A673 (cell line): ENCODE measurements around the gene PTPN20. TPM values are rescaled to one million over a fixed set of nuclear protein-coding genes. Genes with fewer than 3 reads are reported as not detected.

Experiments
- BruUV-seq: library from RNA; stranded (reverse); fragments of 400-500 nt; replicated peaks from 2 replicates; lab custom pipeline; 2021; lab: Mats Ljungman, UMichigan
- CTCF ChIA-PET: fragments of 300-600 bp; sonication (Branson Sonifier 250); formaldehyde crosslinking; loops from one replicate; lab custom pipeline; 2022; ENCODE audit warnings: antibody characterized with exemption; lab: Charles Lee
- POLR2A ChIA-PET: fragments of 300-600 bp; sonication (Branson Sonifier 250); formaldehyde crosslinking; loops from one replicate; lab custom pipeline; 2022; ENCODE audit warnings: antibody characterized with exemption; ENCODE audit not compliant: low non-redundant PET; lab: Charles Lee
- DNase-seq: peaks from one replicate; pipeline ENCODE4 v3.0.0-alpha.2; 2015; ENCODE audit warnings: low spot score
- H3K27ac ChIP-seq: fragments of 200-600 bp; sonication (generic); 2 replicates; pipeline ENCODE4 v1.5.1; 2016; ENCODE audit warnings: mixed run types, low read depth, mild to moderate bottlenecking, mixed read lengths, antibody characterized with exemption, low read length; ENCODE audit not compliant: poor library complexity, severe bottlenecking
- H3K27me3 ChIP-seq: fragments of 200-600 bp; sonication (generic); replicated peaks from 2 replicates; pipeline ENCODE4 v1.6.1; 2017; ENCODE audit warnings: mixed run types, low read depth, mild to moderate bottlenecking, mixed read lengths, antibody characterized with exemption, low read length; ENCODE audit not compliant: insufficient read depth, poor library complexity
- H3K36me3 ChIP-seq: fragments of 200-600 bp; sonication (generic); 2 replicates; pipeline ENCODE4 v1.6.1; 2016; ENCODE audit warnings: mixed run types, mild to moderate bottlenecking, mixed read lengths, antibody characterized with exemption, low read length; ENCODE audit not compliant: insufficient read depth, poor library complexity, severe bottlenecking
- H3K4me1 ChIP-seq: fragments of 200-600 bp; sonication (generic); 2 replicates; pipeline ENCODE4 v1.6.1; 2017; ENCODE audit warnings: mixed run types, mild to moderate bottlenecking, mixed read lengths, antibody characterized with exemption, low read length; ENCODE audit not compliant: insufficient read depth, poor library complexity, severe bottlenecking
- H3K4me3 ChIP-seq: fragments of 200-600 bp; sonication (generic); 2 replicates; pipeline ENCODE4 v1.5.1; 2016; ENCODE audit warnings: low read depth, mixed run types, mild to moderate bottlenecking, mixed read lengths, low read length; ENCODE audit not compliant: poor library complexity, severe bottlenecking
- H3K9me3 ChIP-seq: fragments of 200-600 bp; sonication (generic); 2 replicates; pipeline ENCODE4 v1.6.1; 2016; ENCODE audit warnings: mixed run types, low read depth, mild to moderate bottlenecking, mixed read lengths, antibody characterized with exemption, low read length; ENCODE audit not compliant: poor library complexity, severe bottlenecking
- CTCF ChIP-seq: fragments of 300-800, 200-600 bp; sonication (generic); conservative IDR thresholded peaks from 2 replicates; pipeline ENCODE4 v1.5.1; 2017; ENCODE audit warnings: low read depth, mild to moderate bottlenecking, antibody characterized with exemption, low read length, moderate library complexity, mixed read lengths
- EZH2 ChIP-seq: fragments of 200-600 bp; sonication (generic); IDR thresholded peaks from 2 replicates; pipeline ENCODE4 v1.6.1; 2017; ENCODE audit warnings: borderline replicate concordance, low read depth, mild to moderate bottlenecking, mixed read lengths, antibody characterized with exemption, low read length; ENCODE audit not compliant: poor library complexity, severe bottlenecking
- intact Hi-C: fragments of 100-400 bp; cut with micrococcal nuclease; formaldehyde crosslinking; loops from one replicate; pipeline ENCODE4 v1.10.0; 2022; ENCODE audit not compliant: unreplicated experiment
- total RNA-seq: library from RNA; stranded (reverse); gene quantifications from 2 replicates; pipeline ENCODE4 v1.2.3, GENCODE V29; 2021

The PTPN20 gene
- total RNA-seq, 1 experiment from 2014 or later = not detected

GRCh38 chr10:47042199-47042473 is 130.9 kb downstream of the PTPN20 start:
- Histone ChIP-seq H3K4me3 (no peak overlapping the region), H3K36me3 (no peaks in the 10 kb centered on the region), H3K27ac (no peak overlapping the region), H3K27me3 (no peaks in the 10 kb centered on the region), H3K4me1 (no peaks in the 10 kb centered on the region), H3K9me3 (no peaks in the 10 kb centered on the region)
- POLR2A ChIA-PET = no interaction called here
- CTCF ChIA-PET = no interaction called here
- BruUV-seq = no TSS peak
- intact Hi-C loops = no loop called here
- TF ChIP-seq CTCF = no peak
- no peak for DNase-seq

DNA sequence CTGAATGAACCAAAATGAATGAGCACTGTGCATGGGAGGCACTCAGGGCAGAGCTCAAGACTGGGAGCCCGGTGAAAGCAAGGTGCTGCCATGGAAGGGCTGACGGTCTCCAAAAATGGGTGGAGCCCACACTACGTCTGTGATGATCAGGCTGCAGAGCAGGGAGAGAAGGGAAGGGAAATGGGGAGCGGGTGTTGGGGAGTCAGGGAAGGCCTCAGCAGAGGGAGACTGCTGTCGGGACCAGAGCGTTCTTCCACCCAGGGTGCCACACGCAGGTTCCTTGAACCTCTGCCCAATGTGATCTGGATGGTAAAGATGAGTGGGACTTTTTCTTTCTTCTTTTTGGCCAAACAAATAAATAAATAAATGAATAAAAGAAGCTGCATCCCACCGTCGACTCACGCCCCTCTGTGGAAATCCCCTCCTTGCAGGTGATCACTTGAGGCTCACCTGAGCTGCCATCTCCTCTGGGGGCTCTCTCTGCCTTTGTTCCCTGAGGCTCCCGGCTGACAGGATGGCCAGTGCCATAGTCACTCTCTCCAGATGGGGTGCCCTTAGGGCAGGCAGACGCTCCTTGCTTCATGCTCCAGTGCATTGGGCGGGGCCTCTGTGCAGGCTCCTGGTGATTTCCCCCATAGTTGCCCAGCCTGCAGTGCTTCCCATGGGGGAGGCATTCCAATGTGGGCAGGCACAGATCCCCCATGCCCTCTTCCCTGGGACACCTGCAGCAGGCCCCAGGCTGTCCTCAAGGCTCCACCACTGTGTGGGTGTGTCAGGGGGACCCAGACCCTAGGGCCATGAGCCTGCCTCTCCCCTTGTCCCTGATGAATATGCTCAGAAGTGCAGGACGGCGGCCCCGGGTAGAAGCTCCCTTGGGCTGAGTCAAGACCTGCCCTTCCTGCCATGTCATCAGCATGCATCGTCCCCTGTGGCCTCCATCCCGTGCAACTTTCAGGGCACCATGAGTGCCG is 131.8 kb downstream of the PTPN20 start:
- ChIA-PET POLR2A (no interaction called here), CTCF (no interaction called here)
- H3K27me3 ChIP-seq = no peaks in the 10 kb centered on the region
- TF ChIP-seq EZH2 = no peak
- no peaks in the 10 kb centered on the region for H3K36me3 ChIP-seq
- H3K27ac ChIP-seq = no peak overlapping the region
- no TSS peak for BruUV-seq
- intact Hi-C loops = no loop called here
- DNase-seq = no peak
- H3K4me3 ChIP-seq = no peak overlapping the region
- no peaks in the 10 kb centered on the region for H3K9me3 ChIP-seq
- H3K4me1 ChIP-seq = no peaks in the 10 kb centered on the region

DNA sequence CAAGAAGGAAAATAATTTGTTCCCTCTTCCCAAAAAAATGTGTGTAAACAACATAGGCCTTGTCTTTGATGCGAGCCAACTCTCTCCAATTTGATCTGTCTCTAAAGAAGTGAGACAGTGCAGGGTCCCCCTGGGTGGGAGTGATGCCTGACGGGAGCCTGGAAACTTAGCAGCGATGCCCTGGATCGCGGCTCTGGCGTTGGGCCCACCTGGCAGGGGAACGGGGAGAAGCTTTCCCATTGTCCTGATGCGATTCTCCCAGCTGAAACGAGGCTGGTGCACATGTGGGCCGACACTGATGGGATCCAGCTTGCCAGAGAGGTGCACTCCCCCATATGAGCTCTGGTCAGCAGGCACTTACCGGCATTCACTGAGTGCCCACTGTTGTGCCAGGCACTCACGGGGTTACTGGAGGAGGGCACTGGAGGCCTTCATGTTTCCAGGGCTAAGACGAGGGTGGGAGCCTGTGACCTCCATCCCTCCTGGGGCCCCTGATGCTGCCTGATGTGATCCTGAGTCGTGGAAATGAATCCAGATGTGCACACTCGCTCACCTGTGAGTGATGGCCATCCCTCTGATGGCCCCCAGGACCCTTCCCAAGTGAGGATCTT is 132.8 kb downstream of the PTPN20 start:
- Histone ChIP-seq H3K4me1 (no peaks in the 10 kb centered on the region), H3K36me3 (no peaks in the 10 kb centered on the region), H3K9me3 (no peaks in the 10 kb centered on the region), H3K4me3 (no peak overlapping the region), H3K27me3 (no peaks in the 10 kb centered on the region), H3K27ac (no peak overlapping the region)
- intact Hi-C loops = no loop called here
- DNase-seq = no peak
- TF ChIP-seq EZH2 = no peak
- TF ChIP-seq CTCF = no peak
- POLR2A ChIA-PET = no interaction called here
- no TSS peak for BruUV-seq
- CTCF ChIA-PET = no interaction called here
